GM04504 (cell line): Measurements from ENCODE around the gene EML1.

Experiments used
- DNase-seq: peaks from one replicate; pipeline ENCODE4 v3.0.0-alpha.2; 2012; ENCODE audit warnings: low read depth

EML1 gene

DNA sequence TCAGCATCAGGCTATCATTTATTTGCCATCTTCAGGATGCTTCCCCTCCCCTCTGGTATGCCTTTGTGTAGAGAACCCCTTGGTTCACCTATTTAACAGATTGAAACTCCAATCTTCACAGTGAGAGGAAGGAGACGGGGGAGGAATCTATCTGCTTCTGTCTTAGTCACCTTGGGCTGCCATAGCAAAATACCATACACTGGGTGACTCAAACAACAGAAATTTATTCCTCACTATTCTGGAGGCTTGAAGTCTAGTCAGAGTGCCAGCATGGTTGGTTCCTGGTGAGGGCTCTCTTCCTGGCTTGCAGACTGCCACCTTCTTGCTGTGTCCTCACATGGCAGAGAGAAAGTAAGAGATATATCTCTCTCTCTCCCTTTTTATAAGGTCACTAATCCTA lies 13.5 kb upstream of the EML1 start:
- no peak for DNase-seq

DNA sequence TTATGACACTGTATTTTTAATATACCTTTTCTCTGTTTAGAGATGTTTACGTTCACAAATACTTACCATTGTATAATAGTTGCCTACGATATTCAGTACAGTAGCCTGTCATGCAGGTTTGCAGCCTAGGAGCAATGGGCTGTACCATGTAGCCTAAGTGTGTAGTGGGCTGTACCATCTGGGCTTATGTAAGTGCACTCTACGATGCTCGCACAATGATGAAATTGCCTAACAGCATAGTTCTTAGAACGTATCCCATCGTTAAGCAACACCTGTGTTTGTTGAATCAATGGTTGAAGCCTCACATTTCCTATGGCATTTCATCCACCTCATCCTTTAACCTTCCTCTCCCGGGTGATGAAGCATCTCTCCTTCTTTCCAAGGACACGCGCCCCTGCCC lies 12.5 kb upstream of the EML1 start:
- DNase-seq = no peak

DNA sequence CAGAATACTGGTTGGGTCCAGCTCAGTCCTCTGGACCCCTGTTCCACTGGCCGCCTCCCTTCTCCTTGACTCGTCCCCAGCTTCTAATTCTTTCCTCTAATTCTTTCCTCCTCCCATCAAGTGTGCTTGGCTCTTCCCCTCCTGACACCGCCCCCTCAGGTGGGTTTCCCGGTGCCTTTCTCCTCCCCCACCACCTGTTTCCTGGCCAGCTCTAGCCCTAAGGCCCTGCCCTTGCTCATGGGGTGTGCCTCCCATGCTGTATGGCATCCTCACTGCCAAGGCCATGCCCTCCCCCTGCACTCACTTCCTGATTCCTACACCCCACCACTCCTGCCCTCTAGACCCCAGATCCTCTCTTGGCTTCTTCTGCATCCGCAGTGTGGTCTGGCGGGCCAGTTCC lies 12.1 kb upstream of the EML1 start:
- DNase-seq = no peak

DNA sequence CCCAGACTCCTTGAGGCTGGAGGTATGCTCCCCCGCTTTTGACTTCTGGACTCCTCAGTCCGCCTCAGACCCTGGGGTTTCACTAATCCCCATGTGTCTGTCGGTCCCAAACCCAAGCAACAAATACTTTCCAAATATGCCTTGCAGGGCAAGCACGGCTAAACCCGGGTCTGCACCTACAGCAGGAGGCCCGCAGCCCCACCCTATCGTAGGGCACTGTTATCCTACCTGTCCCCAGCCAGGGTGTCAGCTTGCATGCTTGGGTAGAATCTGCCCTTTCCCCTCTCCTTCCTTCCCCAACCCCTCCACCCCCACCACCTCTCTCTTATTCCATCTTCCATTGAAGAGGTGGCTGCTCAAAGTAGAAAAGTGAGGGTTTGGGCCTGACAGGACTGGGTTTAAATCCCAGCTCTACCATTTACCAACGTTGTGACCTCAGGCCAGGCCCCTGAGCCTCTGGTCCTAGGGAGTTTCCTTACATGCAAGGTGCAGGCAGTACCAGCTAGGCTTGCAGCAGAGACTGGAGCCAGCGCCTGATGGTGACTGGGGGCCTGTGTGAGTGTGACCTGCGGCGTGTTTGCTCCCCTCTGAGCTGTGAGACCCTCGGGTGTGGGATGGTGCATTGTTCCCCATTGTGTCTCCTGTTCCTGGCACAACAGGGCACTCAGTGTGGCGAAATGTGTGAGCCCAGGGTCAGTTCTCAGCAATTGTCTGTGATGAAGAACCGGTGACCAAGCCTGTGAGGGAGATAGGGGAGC lies 11.2 kb upstream of the EML1 start:
- no peak for DNase-seq

DNA sequence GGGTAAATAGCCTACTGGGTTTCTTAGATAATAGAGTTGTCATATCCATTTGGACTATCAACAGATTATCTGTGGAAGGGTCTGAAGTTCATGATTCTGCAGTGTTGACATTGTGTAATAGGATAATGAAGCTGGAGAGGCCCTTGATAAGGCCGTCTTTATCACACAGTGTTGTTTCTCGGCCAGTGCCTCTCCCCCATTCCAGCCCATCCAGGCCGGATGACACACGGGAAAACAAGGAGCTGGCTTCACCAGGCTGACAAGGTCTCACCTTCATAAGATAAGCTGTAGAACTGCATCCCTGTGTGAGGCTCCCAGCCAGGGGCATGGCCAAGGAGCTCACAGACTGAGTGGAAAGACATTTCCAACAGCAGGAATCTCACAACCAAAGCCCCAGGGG lies 8.7 kb upstream of the EML1 start:
- DNase-seq = no peak

DNA sequence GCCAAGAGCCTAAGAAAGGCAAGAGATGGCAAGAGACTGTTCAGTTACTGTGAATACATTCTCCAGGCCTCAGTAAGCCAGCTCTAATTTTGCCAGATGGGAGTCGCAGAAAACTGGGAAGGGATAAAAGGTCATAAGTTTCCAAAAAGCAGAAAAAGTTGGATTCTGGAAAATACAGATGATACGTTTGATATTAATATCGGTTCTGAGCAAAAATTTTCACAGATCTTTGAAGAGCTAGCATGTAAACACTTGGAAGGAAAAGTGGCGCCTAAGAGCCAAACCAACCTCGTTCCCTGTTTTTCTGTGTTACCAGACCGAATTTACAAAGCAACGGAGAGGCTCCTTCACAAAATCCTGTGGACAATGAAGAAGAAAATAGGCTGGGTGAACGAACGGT lies 7.8 kb upstream of the EML1 start:
- no peak for DNase-seq

DNA sequence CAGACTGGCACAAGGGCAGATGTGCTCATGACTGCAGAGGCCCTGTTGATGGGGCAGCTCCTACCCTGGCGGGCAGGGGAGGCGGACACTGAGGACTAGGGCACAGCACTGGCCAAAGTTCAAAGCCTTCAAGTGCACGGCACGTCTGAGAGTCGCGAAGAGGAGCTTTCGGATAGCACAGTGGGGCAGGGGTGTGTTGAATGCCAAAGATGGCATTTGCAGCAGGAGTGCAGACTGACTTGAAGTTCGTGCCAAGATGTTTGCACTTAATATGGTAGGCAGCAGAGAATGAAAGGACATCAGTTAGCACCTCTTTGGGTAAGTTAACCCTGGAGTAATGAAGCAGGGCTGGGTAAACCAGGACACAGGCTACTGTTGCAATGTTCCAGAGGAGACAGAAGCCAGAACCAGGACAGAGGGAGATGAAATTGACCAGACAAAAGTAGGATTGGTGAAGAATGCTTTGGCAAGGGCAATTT lies 6.7 kb upstream of the EML1 start:
- DNase-seq = no peak

DNA sequence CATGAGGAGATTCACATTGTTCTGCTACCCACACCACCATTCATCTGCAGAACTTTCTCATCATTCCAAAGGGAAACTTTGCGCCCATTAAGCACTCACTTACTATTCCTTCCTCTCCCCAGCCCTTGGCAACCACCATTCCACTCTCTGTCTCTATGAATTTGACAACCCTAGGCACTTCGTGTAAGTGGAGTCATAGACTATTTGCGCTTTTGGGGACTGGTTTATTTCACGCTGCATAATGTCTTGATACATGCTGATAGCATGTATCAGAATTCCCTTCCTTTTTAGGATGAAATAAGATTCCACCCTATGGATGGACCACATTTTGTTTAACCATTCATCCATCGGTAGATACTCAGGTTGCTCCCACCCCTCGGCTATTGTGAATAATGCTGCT lies 4.5 kb upstream of the EML1 start:
- DNase-seq = no peak

DNA sequence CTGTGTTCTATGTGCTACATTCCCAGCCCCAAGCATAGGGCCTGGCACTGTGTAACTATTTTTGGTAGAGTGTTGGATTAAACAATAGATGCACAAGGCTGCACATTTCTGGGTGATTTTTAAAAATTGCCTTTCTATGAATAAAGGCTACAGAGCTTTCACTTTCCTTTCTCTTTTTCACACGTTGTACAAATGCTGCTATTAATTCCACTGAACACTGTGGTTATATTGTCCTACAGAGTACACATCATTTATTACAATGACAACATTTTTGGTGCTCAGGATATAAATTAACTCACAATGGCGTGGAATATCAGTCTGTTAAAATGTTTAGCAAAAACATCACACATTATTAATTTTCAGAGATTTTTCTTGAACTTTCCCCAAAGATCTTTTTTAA lies 3.6 kb upstream of the EML1 start:
- DNase-seq = no peak

DNA sequence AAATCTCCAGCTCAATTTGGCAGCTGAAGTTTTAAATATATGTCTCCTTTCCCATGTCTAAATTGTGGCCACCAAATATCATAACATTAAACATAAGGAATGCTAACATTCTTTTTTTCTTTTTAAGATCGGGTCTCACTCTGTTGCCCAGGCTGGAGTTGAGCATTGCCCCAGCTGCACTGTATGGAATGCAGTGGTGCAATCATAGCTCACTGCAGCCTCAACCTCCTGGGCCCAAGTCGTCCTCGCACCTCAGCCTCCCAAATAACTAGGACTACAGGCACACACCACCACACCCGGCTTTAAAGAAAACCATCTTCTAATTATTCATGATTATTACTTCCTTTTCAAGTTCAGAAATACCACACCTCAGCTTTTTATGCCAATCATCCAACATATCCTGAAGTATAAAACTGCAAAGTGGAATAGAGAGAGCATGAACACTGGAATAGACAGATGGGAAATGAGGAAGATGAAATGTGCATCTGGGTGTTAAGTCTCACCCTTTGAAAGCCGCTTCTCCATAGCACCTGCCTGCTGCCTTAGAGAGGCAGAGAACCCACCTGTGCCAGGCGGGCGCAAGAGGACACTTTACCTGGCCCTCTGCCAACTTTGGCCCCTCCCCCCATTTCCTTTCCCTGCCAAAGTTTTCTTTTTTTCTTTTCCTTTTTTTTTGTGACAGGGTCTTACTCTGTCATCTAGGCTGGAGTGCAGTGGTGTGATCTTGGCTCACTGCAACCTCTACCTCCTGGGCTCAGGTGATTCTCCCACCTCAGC lies 2.8 kb upstream of the EML1 start:
- DNase-seq = no peak

DNA sequence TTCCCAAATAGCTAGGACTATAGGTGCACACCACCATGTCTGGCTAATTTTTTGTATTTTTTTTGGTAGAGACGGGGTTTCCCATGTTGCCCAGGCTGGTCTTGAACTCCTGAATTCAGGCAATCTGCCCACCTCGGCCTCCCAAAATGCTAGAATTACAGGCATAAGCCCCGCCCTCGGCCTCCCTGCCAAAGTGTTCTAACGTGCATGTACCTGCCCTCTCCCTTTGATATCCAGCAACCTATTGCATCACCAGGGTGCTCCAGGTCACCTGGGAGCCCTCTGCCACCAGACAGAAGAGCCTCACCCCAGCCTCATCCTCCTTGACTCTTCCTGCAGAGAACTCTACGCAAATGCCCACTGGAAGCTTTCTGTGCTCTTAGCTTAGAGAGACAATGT lies 2.2 kb upstream of the EML1 start:
- no peak for DNase-seq

DNA sequence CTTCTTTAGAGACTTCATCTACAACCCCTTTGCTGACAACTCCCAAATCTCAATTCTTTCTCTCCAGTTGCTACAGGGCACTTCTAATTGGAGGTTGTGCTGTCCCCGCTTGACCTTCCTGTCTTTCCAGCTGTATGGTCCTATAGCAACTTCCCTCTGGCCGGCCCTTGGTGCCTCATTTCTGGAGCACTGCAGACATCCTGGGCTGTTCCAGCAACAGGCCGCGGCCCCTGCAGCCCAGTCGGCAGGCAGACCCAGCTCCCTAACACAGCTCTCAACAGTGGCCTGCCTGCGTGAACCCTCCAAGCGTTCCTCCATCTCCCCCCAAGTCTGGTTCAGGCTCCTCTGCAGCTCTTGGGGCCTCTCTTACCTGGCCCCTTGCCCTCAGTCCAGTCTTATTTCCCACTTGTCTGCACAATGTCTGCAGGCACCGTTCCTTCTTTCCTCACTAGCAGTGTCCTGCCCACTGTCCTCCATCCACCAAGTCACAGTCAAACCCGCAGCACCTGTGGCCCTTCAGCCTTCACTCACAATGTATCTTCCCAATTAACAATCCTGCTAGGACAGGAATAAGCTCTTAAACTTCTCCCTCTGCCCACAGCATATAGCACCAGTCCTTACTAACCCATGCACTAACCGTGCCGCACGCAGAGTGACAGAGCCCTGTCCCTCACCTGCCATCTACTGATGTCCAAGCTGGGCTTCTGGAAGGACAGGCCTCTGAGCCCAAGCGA lies 1.6 kb upstream of the EML1 start:
- DNase-seq = no peak

DNA sequence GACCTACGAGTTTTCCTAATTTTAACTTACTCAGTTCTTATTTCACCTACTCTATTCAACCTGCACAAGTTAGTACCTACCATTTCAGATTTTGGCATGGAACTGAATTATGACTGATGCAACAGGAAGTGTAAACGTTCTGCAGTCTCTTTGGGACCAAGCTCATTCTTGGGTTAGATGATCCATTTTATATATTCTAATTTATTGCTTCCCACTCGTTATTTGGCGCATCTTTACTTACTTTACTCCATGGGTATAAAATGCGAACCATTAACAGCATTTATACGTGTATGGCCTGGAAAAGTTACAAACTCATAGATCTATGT lies 1.0 kb upstream of the EML1 start:
- DNase-seq = no peak

DNA sequence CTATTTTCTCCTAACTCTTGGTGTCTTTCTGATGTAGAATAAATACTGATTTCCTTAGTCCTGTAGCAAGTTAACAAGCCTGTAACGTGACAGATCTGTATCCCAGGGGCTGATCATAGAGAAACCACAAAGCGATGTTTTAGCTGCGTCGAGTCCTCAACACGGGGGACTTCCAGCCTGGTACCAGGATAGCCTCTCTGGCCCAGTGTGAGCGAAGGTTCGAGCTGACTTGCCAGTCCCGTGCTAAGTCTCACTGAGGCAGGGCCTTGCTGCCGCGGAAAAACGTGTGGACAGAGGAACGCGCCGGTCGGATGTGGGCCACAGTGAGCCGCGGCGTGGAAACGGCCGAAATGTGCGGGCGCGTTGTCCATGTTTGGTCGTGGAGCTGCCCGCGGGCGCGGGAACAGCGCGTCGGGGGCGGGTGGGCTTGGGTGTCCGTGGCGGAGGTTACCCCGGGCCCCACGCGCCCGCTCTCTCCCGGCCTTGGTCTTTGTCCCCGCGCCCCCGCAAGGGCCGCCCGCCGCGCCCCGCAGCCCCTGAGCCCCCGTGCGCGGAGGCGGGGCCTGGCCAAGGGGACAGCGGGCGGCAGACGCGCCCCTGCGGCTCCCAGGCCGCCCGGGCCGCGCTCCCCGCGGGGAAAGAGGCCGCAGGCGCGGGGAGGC lies 531 bp upstream of the EML1 start:
- no peak for DNase-seq

DNA sequence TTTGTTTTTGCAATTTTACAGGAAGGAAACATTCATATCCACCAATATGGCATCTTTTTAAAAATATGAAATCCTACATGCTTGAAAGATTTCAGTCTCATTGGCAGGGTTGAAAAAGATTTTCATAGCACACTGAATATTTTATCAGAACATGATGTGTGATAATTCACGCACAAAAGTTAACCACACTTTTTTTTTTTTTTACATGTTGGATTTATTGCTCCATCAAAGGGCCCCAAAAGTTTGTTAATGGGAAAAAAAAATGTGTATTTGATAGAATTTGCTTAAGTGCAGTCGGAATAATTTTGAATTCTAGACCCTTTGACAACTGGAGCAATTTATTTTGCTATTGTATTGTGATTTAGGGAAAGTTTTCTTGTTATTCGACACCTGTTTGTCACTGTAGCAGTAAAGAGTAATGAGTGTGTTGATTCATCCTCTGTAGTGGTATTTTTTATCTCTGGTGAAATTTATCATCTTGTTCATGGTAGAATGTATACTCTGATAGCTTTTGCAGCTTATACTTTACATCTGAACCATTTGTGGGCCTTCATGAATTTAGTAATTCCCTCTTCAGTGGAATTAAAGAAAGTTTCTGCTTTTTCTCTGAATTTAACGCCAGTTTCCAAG lies 1.1 kb downstream of the EML1 start:
- DNase-seq = no peak

DNA sequence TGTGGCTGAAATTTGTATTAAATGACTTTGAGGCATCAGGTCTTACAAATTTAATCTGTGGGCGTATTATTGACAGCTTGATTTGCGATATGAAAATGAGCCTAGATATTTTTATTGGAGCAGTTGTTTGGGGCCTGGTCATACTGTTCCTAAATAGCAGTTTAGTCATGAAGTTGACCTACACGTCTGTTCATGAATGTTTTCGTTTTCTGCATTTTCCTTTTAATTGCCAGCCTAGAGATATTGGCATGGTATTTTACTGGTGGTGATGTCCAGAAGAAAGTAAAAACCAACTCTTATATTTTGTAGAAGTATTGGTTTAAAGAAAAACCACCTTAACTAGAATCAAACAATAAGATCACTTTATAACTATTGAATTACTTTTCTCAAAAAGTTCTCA lies 1.8 kb downstream of the EML1 start:
- DNase-seq = no peak

DNA sequence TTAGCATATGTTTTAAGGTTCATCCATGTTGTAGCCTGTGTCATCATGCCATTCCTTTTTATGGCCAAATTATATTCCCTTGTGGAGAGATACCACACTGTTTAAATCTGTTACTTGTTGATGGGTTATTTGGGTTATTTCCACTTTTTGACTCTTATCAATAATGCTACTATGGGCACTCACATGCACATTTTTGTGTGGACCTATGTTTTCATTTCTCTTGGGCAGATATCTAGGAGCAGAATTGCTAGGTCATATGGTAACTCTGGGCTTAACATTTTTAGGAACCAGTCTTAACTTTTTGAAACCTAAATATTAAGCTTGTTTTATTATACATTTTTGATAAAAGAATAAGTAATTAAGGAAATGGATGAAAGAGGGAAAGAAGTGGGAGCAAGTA lies 4.0 kb downstream of the EML1 start:
- DNase-seq = no peak

DNA sequence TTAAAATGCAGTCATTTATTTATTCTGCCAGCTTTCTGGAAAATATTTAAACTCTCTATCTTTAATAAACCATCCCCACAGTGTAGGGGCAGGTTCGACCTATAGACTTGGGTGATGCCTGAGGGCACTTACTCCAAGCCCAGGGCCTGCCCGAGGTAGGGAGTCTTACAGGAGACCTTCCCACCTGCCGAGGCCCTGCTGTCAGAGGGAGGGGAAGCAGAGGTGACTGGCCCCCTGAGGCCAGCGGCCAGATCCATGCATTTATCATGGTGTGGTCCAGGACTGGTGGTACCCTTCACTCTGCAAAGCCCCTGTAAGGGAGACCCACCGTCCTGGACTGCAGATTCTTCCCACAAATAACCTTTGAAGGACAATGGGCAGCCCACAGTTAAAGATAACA lies 7.6 kb downstream of the EML1 start:
- no peak for DNase-seq

DNA sequence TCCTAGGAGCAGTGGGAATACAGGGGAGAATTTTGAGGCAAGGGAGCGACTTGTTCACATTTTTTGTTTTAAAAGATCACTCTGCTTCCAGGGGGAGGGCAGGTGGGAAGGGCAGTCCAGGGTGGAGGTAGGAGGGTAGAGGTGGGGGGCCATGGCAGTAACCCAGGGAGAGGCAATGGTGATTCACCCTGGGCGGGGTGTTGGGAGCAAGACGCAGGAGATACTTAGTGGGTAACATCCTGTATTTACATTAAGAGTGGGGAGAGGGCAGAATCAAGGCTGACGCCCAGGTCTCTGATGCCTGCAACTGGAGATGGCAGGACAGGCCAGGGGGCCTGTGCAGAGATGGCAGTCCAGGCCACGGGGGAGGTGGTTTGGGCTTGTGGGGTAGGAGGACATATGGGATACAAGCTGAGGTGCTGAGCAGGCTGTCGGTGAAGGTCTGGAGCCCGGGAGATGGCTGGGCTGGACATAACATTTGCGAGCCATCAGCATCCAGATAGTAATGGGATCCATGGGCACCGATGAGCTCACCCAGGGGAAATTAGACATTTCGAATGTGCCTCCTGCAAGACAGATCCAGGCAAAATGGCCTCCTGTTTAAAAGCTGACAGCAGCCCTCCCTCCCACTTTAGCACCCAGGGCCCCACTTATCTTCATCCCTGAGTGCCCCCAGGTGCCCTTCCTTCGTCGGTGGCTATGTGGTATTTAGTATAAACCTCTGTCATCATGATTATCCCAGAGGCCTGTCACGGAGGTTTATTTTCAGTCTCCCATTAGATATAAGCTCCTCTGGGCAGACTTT lies 9.3 kb downstream of the EML1 start:
- no peak for DNase-seq

DNA sequence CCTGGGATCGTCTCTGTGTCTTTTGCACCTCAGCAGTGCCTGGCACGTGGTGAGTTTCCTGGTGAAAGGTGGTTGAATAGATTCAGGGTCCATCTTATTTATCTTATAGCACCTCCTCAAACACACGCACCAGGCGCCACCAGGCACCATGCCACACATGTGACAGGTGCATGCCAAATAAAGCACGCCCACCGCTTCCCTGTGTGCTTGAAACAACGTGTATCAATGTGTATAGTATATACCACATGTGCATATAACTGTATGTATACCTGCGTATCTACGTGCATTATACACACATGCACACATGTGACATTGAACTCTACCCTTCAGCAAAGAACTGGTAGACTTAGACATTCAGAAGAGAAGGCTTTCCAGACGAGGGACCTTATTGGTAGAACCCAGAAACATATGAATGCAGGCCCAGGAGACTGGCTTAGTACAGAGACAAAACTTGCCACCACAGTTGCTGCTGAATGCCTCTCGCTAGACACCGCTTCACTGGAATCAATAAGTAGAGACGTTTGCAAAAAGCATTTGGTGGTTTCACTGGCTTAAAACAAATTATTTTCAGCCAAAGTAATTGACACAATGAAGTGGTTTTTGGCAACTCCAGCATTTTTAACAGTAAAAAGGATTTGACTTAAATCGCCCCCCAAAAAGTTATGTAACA lies 10.0 kb downstream of the EML1 start:
- no peak for DNase-seq

DNA sequence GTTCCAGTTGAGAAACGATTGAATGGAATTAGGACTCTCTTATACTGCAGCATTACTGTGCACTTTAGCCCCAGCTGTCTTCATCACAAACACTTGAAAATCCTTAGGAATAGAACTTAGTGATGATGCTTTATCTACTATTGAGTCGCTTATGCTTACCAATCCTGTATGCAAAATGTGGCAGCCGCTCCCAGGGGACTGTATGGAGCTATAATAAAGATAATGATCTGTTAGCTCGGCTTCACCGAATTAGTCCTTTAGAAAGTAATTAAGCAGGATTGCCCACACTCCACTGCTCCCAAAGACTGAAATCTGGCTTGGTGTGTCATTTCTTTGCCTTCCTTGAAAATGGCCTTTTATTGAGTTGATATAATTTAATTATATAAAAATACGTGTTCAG lies 10.6 kb downstream of the EML1 start:
- no peak for DNase-seq
